Lower leg skin (tissue), 4 donors: ENCODE data around the gene CTIF. TPM values are rescaled to one million over a fixed set of nuclear protein-coding genes. Genes with fewer than 3 reads are reported as not detected.

ENCODE experiments used
- DNase-seq, 2 donors: peaks; one replicate each; pipeline ENCODE4 v3.0.0-alpha.2; 2019; ENCODE audit warnings: low spot score in 2 of 2
- H3K4me3 ChIP-seq: fragments of 200-600 bp; sonication (generic); 2 replicates; pipeline ENCODE4 v1.5.1; 2017; ENCODE audit warnings: mild to moderate bottlenecking, low read depth; ENCODE audit not compliant: poor library complexity, severe bottlenecking
- CTCF ChIP-seq, 3 donors: fragments of 450-650 bp; IDR thresholded peaks; one replicate each; pipeline ENCODE4 v1.5.1; 2016; ENCODE audit warnings: antibody characterized with exemption in 3 of 3, mild to moderate bottlenecking in 3 of 3, moderate library complexity in 2 of 3
- POLR2A ChIP-seq, 2 donors: fragments of 450-650 bp; IDR thresholded peaks; one replicate each; pipeline ENCODE4 v1.6.1; 2016 to 2017; ENCODE audit warnings: antibody characterized with exemption in 2 of 2, mild to moderate bottlenecking in 1 of 2, moderate library complexity in 1 of 2
- WGBS, 2 donors: methylation state at CpG; one replicate each; pipeline ENCODE4 v1.1.5; 2018; 5-methylcytosine and 5-hydroxymethylcytosine counted together
- intact Hi-C: fragments of 100-400 bp; cut with DNase I; formaldehyde crosslinking; loops from one replicate; pipeline ENCODE4 v1.15.0; 2023; ENCODE audit warnings: low total_unique reads
- total RNA-seq, 4 donors: library from RNA; depleted of rRNA; stranded (reverse); fragments of >200 nt; gene quantifications; one replicate each; pipeline ENCODE4 v1.1.0, GENCODE V29; 2016

Gene CTIF
- total RNA-seq, 4 donors from 2014 or later: 22.6 to 44.0 (median 30.2) TPM

- TF ChIP-seq POLR2A (IDR thresholded peaks at IDR 0.05) (no peak), CTCF (IDR thresholded peaks at IDR 0.05) (no peak)
- intact Hi-C loops: no loop called here
- no peak for DNase-seq
- WGBS, 2 donors: 78 to 87% methylated on average over 8 of the region's 8 CpGs
- no peak overlapping the region for H3K4me3 ChIP-seq
These were observed 213.1 kb downstream of the CTIF start for GRCh38 chr18:48751727-48752468.

GRCh38 chr18:48752478-48752877, 213.6 kb downstream of the CTIF start:
- no peak for DNase-seq
- 82 to 87% methylated on average over 8 of the region's 8 CpGs for WGBS, 2 donors
- no peak overlapping the region for H3K4me3 ChIP-seq
- no peak for TF ChIP-seq CTCF (IDR thresholded peaks at IDR 0.05)
- intact Hi-C loops: no loop called here

- WGBS, 2 donors: 90 to 93% methylated on average over 8 of the region's 8 CpGs
- intact Hi-C loops: no loop called here
- no peak overlapping the region for H3K4me3 ChIP-seq
- no peak for DNase-seq
- TF ChIP-seq CTCF (IDR thresholded peaks at IDR 0.05) (no peak), POLR2A (IDR thresholded peaks at IDR 0.05) (no peak)
These were observed 214.1 kb downstream of the CTIF start for GRCh38 chr18:48752928-48753327.

GRCh38 chr18:48753691-48754090, 214.9 kb downstream of the CTIF start:
- DNase-seq: no peak
- WGBS, 2 donors: 83 to 90% methylated on average over 10 to 11 of the region's 11 CpGs
- no peak for TF ChIP-seq CTCF (IDR thresholded peaks at IDR 0.05)
- H3K4me3 ChIP-seq: no peak overlapping the region
- intact Hi-C loops: no loop called here

GRCh38 chr18:48754559-48754958, 215.7 kb downstream of the CTIF start:
- no peak overlapping the region for H3K4me3 ChIP-seq
- no peak for TF ChIP-seq POLR2A (IDR thresholded peaks at IDR 0.05)
- no peak for TF ChIP-seq CTCF (IDR thresholded peaks at IDR 0.05)
- intact Hi-C loops: no loop called here
- no peak for DNase-seq
- 41 to 50% methylated on average over 5 of the region's 5 CpGs for WGBS, 2 donors

GRCh38 chr18:48754993-48755473, 216.2 kb downstream of the CTIF start:
- no peak overlapping the region for H3K4me3 ChIP-seq
- WGBS, 2 donors: 57 to 63% methylated on average over 6 of the region's 6 CpGs
- intact Hi-C loops: no loop called here
- TF ChIP-seq POLR2A (IDR thresholded peaks at IDR 0.05) (no peak), CTCF (IDR thresholded peaks at IDR 0.05) (no peak)
- DNase-seq: no peak
